Smooth muscle cell (in vitro differentiated cells): ENCODE results near the gene PACSIN2. TPM values are rescaled to one million over a fixed set of nuclear protein-coding genes. Genes with fewer than 3 reads are reported as not detected.

Experiments used
- DNase-seq: peaks from one replicate; lab custom pipeline; 2025; ENCODE audit not compliant: unreplicated experiment; lab: John Stamatoyannopoulos, UW
- H2AFZ ChIP-seq: fragments of 200-600 bp; sonication (generic); 2 replicates; pipeline ENCODE4 v1.6.0; 2016; ENCODE audit warnings: antibody characterized with exemption, low read depth, mild to moderate bottlenecking
- H3F3A ChIP-seq: fragments of 200-600 bp; sonication (generic); 2 replicates; pipeline ENCODE4 v1.6.0; 2017; ENCODE audit warnings: antibody characterized with exemption, low read depth
- H3K27ac ChIP-seq: fragments of 200-600 bp; sonication (generic); 2 replicates; pipeline ENCODE4 v1.5.1; 2016; ENCODE audit warnings: low read depth, mild to moderate bottlenecking
- H3K27me3 ChIP-seq: fragments of 200-600 bp; sonication (generic); 2 replicates; pipeline ENCODE4 v1.6.1; 2016; ENCODE audit warnings: low read depth, mild to moderate bottlenecking
- H3K36me3 ChIP-seq: fragments of 200-600 bp; sonication (generic); 2 replicates; pipeline ENCODE4 v1.5.1; 2016; ENCODE audit warnings: low read depth
- H3K4me1 ChIP-seq: fragments of 200-600 bp; sonication (generic); 2 replicates; pipeline ENCODE4 v1.5.1; 2016; ENCODE audit warnings: low read depth
- H3K4me2 ChIP-seq: fragments of 200-600 bp; sonication (generic); 2 replicates; pipeline ENCODE4 v1.6.0; 2016; ENCODE audit warnings: mild to moderate bottlenecking
- H3K4me3 ChIP-seq: fragments of 200-600 bp; sonication (generic); 2 replicates; pipeline ENCODE4 v1.5.1; 2016; ENCODE audit warnings: mild to moderate bottlenecking
- H3K79me2 ChIP-seq: fragments of 200-600 bp; sonication (generic); 2 replicates; pipeline ENCODE4 v1.6.0; 2016; ENCODE audit warnings: low read depth, mild to moderate bottlenecking
- H3K9ac ChIP-seq: fragments of 200-600 bp; sonication (generic); 2 replicates; pipeline ENCODE4 v1.6.0; 2016; ENCODE audit warnings: low read depth
- H3K9me3 ChIP-seq: fragments of 200-600 bp; sonication (generic); replicated peaks from 2 replicates; pipeline ENCODE4 v1.5.1; 2016; ENCODE audit warnings: low read depth
- H4K20me1 ChIP-seq: fragments of 200-600 bp; sonication (generic); 2 replicates; pipeline ENCODE4 v1.6.0; 2016; ENCODE audit warnings: low read depth
- WGBS: methylation state at CpG from one replicate; pipeline ENCODE4 v1.1.7; 2016; ENCODE audit warnings: low lambda C conversion rate; 5-methylcytosine and 5-hydroxymethylcytosine counted together
- polyA plus RNA-seq: library from polyadenylated mRNA; unstranded; fragments of >200 nt; fragmentation: Nextera tagmentation; extraction: Ambion mirVana; gene quantifications from 2 replicates; pipeline ENCODE4 v1.2.1, GENCODE V29; 2016
- total RNA-seq: library from RNA; depleted of rRNA; stranded (reverse); fragments of >200 nt; gene quantifications from 2 replicates; pipeline ENCODE4 v1.2.3, GENCODE V29; 2014
- TF ChIP-seq, protein P1 (sequence below): fragments of 200-600 bp; sonication (generic); IDR thresholded peaks from 2 replicates; pipeline ENCODE4 v1.5.1; 2017; ENCODE audit warnings: borderline replicate concordance, mild to moderate bottlenecking, antibody characterized with exemption; ENCODE audit not compliant: insufficient read depth, poor library complexity, severe bottlenecking

Gene PACSIN2
- total and polyA plus RNA-seq, 2 experiments from 2014 or later = 34.7 to 41.1 TPM

DNA sequence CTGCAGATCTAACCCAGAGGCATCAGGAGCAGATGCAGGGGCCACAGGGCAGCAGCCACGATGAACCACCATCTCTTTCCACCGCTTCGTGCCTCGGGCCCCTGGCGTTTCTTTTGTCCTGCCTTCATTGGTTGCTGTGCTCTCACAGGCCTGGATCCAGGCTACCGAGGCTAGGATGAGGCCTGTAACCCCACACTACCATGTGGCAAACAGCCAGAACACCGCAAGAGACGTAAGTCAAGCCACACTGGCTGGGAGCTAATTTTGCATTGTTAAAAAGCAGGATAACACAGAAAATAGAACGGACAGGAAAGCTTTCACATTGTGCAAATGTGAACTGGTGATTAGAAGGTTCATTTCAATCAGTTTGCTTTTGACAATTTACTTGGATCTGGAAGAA is 142.1 kb downstream of the PACSIN2 start:
- no peak for DNase-seq
- Histone ChIP-seq H3K4me1 (no peaks in the 10 kb centered on the region), H3K79me2 (no peaks in the 10 kb centered on the region), H3F3A (no peaks in the 10 kb centered on the region), H3K27ac (no peak overlapping the region), H3K9ac (no peak overlapping the region), H3K9me3 (no peaks in the 10 kb centered on the region), H3K36me3 (no peaks in the 10 kb centered on the region), H3K4me3 (no peak overlapping the region), H4K20me1 (no peaks in the 10 kb centered on the region), H3K27me3 (no peaks in the 10 kb centered on the region), H2AFZ (no peak overlapping the region), H3K4me2 (no peak overlapping the region)
- WGBS = 98% methylated on average over 9 of the region's 9 CpGs
- TF ChIP-seq, protein P1, sequence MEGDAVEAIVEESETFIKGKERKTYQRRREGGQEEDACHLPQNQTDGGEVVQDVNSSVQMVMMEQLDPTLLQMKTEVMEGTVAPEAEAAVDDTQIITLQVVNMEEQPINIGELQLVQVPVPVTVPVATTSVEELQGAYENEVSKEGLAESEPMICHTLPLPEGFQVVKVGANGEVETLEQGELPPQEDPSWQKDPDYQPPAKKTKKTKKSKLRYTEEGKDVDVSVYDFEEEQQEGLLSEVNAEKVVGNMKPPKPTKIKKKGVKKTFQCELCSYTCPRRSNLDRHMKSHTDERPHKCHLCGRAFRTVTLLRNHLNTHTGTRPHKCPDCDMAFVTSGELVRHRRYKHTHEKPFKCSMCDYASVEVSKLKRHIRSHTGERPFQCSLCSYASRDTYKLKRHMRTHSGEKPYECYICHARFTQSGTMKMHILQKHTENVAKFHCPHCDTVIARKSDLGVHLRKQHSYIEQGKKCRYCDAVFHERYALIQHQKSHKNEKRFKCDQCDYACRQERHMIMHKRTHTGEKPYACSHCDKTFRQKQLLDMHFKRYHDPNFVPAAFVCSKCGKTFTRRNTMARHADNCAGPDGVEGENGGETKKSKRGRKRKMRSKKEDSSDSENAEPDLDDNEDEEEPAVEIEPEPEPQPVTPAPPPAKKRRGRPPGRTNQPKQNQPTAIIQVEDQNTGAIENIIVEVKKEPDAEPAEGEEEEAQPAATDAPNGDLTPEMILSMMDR = no peak

DNA sequence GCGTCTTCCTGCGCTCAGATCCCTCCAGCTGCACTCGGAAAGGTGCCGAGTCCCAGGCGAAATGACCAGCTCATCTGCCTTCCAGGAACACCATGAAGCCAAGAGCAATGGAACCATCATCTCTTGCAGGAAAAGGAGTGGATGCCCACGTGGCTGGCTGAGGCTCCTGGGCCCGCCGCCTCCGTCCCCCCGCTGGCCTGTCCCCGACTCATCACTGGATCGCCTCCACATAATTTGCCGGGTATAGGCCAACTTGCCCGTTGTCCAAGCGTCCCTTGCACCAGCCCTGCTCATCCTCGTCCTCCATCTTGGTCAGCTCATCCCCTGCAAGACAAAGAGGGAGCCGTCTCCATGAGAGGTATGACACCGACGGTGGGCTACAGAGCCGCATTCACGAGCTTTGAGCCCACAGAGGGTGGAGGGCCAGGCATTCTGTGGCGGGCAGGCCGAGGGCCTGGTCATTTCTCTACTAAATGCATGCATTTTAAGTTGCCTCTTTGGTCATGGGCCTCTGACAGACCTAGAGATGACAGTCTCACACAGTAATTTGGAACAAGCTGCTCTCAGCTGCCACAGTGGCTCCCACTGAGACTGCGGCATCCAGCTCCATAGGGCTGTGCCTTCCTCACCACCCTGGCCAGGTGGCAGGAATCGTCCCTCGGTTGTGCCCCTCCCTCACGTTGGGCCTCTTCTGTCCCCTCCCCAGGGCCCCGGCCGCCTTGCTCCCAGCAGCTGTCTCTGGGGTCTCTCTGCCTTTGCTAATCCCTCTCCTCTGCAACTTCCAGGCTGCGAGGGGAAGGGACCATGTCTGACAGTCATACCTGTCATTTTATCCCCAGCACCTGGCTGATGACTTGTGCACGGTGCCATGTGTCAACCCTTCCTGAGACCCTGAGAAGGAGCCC is 143.6 kb downstream of the PACSIN2 start:
- no peak overlapping the region for H3K27ac ChIP-seq
- no peak overlapping the region for H3K4me3 ChIP-seq
- no peak overlapping the region for H2AFZ ChIP-seq
- no peaks in the 10 kb centered on the region for H3F3A ChIP-seq
- H4K20me1 ChIP-seq = no peaks in the 10 kb centered on the region
- no peaks in the 10 kb centered on the region for H3K9me3 ChIP-seq
- no peak overlapping the region for H3K9ac ChIP-seq
- H3K27me3 ChIP-seq = no peaks in the 10 kb centered on the region
- TF ChIP-seq, protein P1 = no peak
- 92% methylated on average over 31 of the region's 31 CpGs for WGBS
- no peak for DNase-seq
- no peaks in the 10 kb centered on the region for H3K4me1 ChIP-seq
- H3K79me2 ChIP-seq = no peaks in the 10 kb centered on the region
- no peaks in the 10 kb centered on the region for H3K36me3 ChIP-seq
- no peak overlapping the region for H3K4me2 ChIP-seq

DNA sequence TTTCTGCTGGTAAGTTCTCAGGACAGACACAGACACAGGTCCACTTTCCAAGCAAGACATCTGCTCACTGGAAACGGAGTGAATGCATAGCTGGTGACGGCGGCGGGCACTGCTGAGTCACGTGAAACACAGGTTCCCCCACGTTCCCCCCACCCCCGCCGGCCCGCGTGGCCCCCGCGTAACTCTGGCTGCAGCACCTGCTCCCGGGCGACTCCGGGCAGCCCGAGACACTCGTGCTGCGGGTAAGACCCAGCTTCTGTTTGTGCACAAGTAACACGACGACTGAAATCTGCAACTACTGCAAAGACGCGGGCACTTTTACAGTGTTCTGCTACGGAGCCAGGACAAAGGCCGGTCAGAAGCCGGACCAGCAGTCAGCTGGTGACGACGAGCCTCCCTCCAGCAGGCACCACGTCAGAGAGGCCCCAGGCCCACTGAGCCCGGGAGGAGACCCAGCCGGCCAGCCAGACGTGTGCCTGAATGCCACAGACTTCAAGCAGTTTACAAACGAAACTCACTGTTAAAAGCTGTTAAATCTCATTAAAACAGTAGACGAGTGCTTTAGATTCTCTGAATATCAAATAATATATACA is 145.0 kb downstream of the PACSIN2 start:
- 94% methylated on average over 21 of the region's 33 CpGs for WGBS
- TF ChIP-seq, protein P1 = no peak
- H3K27me3 ChIP-seq = no peaks in the 10 kb centered on the region
- no peaks in the 10 kb centered on the region for H3K4me1 ChIP-seq
- H3K9ac ChIP-seq = no peak overlapping the region
- H3K4me2 ChIP-seq = no peak overlapping the region
- H3K79me2 ChIP-seq = no peaks in the 10 kb centered on the region
- H3K9me3 ChIP-seq = no peaks in the 10 kb centered on the region
- no peak overlapping the region for H2AFZ ChIP-seq
- no peak overlapping the region for H3K27ac ChIP-seq
- no peak overlapping the region for H3K4me3 ChIP-seq
- no peaks in the 10 kb centered on the region for H4K20me1 ChIP-seq
- H3K36me3 ChIP-seq = no peaks in the 10 kb centered on the region
- no peak for DNase-seq
- H3F3A ChIP-seq = no peaks in the 10 kb centered on the region
